ENCODE measurements around the gene ATF3.

The ATF3 gene

DNA sequence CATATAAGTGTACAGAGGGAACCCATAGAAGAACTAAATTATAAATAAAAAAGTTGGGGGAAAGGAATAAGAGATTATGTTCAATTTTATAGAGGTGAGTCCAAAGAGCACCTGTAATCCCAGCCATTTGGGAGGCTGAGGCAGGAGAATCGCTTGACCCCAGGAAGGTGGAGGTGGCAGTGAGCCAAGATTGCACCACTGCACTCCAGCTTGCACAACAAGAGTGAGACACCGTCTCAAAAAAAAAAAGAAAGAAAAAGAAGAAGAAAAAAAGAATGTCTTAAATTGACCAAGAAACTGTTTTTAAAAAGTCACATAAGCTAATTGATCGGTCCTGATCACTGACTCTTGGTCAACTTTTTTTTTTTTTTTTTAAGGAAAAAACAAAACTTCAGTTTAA is 19.1 kb upstream of the ATF3 start:
- in situ Hi-C loops (cut with HindIII; ENCODE audit: low pct_ligation_motif_present, low sequenced_read_pairs) = no loop called here
- H3K36me3 ChIP-seq (replicated peaks) = no peaks in the 10 kb centered on the region
- TF ChIP-seq, protein P1, sequence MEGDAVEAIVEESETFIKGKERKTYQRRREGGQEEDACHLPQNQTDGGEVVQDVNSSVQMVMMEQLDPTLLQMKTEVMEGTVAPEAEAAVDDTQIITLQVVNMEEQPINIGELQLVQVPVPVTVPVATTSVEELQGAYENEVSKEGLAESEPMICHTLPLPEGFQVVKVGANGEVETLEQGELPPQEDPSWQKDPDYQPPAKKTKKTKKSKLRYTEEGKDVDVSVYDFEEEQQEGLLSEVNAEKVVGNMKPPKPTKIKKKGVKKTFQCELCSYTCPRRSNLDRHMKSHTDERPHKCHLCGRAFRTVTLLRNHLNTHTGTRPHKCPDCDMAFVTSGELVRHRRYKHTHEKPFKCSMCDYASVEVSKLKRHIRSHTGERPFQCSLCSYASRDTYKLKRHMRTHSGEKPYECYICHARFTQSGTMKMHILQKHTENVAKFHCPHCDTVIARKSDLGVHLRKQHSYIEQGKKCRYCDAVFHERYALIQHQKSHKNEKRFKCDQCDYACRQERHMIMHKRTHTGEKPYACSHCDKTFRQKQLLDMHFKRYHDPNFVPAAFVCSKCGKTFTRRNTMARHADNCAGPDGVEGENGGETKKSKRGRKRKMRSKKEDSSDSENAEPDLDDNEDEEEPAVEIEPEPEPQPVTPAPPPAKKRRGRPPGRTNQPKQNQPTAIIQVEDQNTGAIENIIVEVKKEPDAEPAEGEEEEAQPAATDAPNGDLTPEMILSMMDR (IDR thresholded peaks at IDR 0.05; ENCODE audit: low read depth, low read length, missing control alignments) = no peak
- H3K27me3 ChIP-seq (replicated peaks) = no peaks in the 10 kb centered on the region
- no peak overlapping the region for H3K27ac ChIP-seq
- DNase-seq = no peak
- no peak overlapping the region for H3K4me3 ChIP-seq (ENCODE audit: low read depth, low read length)

DNA sequence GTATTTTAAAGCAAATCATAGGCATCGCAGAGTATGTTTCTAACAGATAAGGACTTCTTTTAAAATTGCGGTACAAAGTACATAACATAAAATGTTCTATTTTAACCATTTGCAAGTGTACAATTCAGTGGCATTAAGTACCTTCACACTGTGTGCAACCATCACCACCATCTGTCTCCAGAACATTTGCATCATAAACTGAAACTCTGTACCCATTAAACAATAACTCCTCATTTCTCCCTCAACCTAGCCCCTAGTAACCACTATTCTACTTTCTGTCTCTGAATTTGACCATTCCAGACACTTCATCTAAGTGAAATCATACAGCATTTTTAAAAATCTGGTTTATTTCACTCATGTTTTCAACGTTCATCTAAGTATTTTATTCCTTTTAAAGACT is 16.6 kb upstream of the ATF3 start:
- TF ChIP-seq, protein P1 (IDR thresholded peaks at IDR 0.05; ENCODE audit: low read depth, low read length, missing control alignments) = no peak
- H3K36me3 ChIP-seq (replicated peaks) = no peaks in the 10 kb centered on the region
- H3K4me3 ChIP-seq (ENCODE audit: low read depth, low read length) = no peak overlapping the region
- in situ Hi-C loops (cut with HindIII; ENCODE audit: low pct_ligation_motif_present, low sequenced_read_pairs) = no loop called here
- no peak overlapping the region for H3K27ac ChIP-seq
- H3K27me3 ChIP-seq (replicated peaks) = no peaks in the 10 kb centered on the region
- no peak for DNase-seq

DNA sequence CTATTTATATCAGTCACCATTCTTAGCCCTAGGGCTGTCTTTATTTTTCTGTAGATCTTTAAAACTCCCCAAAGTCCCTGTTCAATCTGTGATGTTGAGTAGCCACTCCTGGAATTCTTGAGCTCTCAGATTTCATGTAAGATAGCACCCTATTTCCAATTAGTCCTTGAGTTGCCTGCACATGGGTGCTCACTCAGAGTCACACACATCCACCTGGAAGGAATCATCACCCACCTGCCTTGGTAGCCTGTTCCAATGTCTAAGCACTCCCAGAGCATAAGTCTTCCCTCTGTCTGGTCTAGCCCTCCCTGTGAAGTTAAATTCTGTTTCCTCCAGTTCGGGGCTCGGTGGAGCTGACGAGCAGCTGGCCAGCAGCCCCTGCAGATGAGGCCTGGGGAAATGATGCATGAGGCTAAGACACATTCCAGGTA is 14.7 kb upstream of the ATF3 start:
- no peaks in the 10 kb centered on the region for H3K27me3 ChIP-seq (replicated peaks)
- no peak overlapping the region for H3K27ac ChIP-seq
- DNase-seq = no peak
- H3K4me3 ChIP-seq (ENCODE audit: low read depth, low read length) = no peak overlapping the region
- H3K36me3 ChIP-seq (replicated peaks) = no peaks in the 10 kb centered on the region
- in situ Hi-C loops (cut with HindIII; ENCODE audit: low pct_ligation_motif_present, low sequenced_read_pairs) = no loop called here
- TF ChIP-seq, protein P1 (IDR thresholded peaks at IDR 0.05; ENCODE audit: low read depth, low read length, missing control alignments) = no peak

DNA sequence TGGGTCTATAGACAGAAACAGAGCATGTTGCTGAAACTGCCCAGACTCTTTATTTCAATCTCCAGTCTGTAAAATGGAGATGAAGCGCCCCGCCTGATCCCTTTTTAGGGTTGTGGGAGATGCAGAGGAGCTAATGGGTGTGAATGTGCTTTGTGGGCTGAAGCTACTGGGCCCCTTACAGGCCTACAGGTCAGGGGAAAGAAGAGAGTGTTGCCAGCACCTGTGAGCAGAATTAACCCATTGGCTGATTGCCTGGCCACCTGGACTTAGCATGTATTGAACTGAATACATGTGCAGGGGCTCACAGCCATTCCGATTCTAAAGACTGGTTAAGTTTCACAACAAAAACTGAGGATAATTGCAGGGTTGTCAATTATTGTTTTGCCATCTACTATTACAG is 13.9 kb upstream of the ATF3 start:
- no peaks in the 10 kb centered on the region for H3K27me3 ChIP-seq (replicated peaks)
- no peak for DNase-seq
- H3K36me3 ChIP-seq (replicated peaks) = no peaks in the 10 kb centered on the region
- no peak overlapping the region for H3K27ac ChIP-seq
- TF ChIP-seq, protein P1 (IDR thresholded peaks at IDR 0.05; ENCODE audit: low read depth, low read length, missing control alignments) = no peak
- no peak overlapping the region for H3K4me3 ChIP-seq (ENCODE audit: low read depth, low read length)
- in situ Hi-C loops (cut with HindIII; ENCODE audit: low pct_ligation_motif_present, low sequenced_read_pairs) = no loop called here

DNA sequence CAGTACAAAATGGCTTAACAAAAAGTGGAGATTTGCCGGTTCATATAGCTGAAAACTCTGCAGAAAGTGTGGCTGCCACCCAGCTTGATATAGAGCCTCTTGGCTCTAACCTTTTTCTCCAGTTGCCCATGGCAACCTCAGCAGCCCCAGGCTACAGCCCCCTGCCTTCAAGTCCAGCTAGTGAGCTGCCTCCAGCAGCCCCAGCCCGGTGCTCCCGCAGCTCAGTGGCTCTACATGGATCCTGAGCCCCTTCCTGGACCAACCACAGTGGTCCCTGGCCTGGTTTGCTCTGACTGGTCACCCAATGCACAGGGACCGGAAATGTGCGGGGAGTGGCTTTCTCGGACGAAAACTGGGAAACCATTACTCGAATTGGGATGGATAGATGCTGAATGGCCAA is 13.3 kb upstream of the ATF3 start:
- Histone ChIP-seq H3K36me3 (replicated peaks) (no peaks in the 10 kb centered on the region), H3K27me3 (replicated peaks) (no peaks in the 10 kb centered on the region), H3K4me3 (ENCODE audit: low read depth, low read length) (no peak overlapping the region), H3K27ac (peak overlapping the region; percentile 99)
- in situ Hi-C loops (cut with HindIII; ENCODE audit: low pct_ligation_motif_present, low sequenced_read_pairs) = no loop called here
- no peak for DNase-seq
- TF ChIP-seq, protein P1 (IDR thresholded peaks at IDR 0.05; ENCODE audit: low read depth, low read length, missing control alignments) = no peak
